WTC11 (cell line): ENCODE data around the gene C1R. TPM values are rescaled to one million over a fixed set of nuclear protein-coding genes. Genes with fewer than 3 reads are reported as not detected.

Experiments
- CREM ChIP-seq: sonication (generic); formaldehyde crosslinking; IDR thresholded peaks from 2 replicates; pipeline ENCODE4 v1.8.1; 2022; ENCODE audit warnings: mild to moderate bottlenecking, missing genetic modification reagents, moderate library complexity
- E2F1 ChIP-seq: sonication (generic); formaldehyde crosslinking; IDR thresholded peaks from 2 replicates; pipeline ENCODE4 v1.8.0; 2022; ENCODE audit warnings: mild to moderate bottlenecking, missing genetic modification reagents
- ETV6 ChIP-seq: sonication (generic); formaldehyde crosslinking; IDR thresholded peaks from 2 replicates; pipeline ENCODE4 v1.8.1; 2022; ENCODE audit warnings: mild to moderate bottlenecking, missing genetic modification reagents
- KAT7 ChIP-seq: sonication (generic); formaldehyde crosslinking; IDR thresholded peaks from 2 replicates; pipeline ENCODE4 v1.8.1; 2023; ENCODE audit warnings: missing genetic modification reagents, mild to moderate bottlenecking, borderline replicate concordance
- NFE2L1 ChIP-seq: sonication (generic); formaldehyde crosslinking; IDR thresholded peaks from 2 replicates; pipeline ENCODE4 v1.8.1; 2023; ENCODE audit warnings: missing genetic modification reagents
- SMAD3 ChIP-seq: sonication (generic); formaldehyde crosslinking; IDR thresholded peaks from 2 replicates; pipeline ENCODE4 v1.8.0; 2022; ENCODE audit warnings: missing genetic modification reagents, mild to moderate bottlenecking, borderline replicate concordance
- SMAD4 ChIP-seq: sonication (generic); formaldehyde crosslinking; IDR thresholded peaks from 2 replicates; pipeline ENCODE4 v1.8.0; 2022; ENCODE audit warnings: mild to moderate bottlenecking, missing genetic modification reagents
- SOX15 ChIP-seq: fragments of 250-450 bp; sonication (Bioruptor Pico); IDR thresholded peaks from 2 replicates; pipeline ENCODE4 v1.9.0; 2021; ENCODE audit warnings: mild to moderate bottlenecking
- SP1 ChIP-seq: sonication (generic); formaldehyde crosslinking; conservative IDR thresholded peaks from 2 replicates; pipeline ENCODE4 v1.8.1; 2022; ENCODE audit warnings: missing genetic modification reagents
- TCF7 ChIP-seq: sonication (generic); formaldehyde crosslinking; IDR thresholded peaks from 2 replicates; pipeline ENCODE4 v1.8.0; 2022; ENCODE audit warnings: mild to moderate bottlenecking, low read depth, missing genetic modification reagents, moderate library complexity
- ZNF219 ChIP-seq: sonication (generic); formaldehyde crosslinking; IDR thresholded peaks from 2 replicates; pipeline ENCODE4 v1.8.0; 2023; ENCODE audit warnings: missing genetic modification reagents, mild to moderate bottlenecking, borderline replicate concordance
- ZNF396 ChIP-seq: fragments of 250-450 bp; sonication (Bioruptor Pico); IDR thresholded peaks from 2 replicates; pipeline ENCODE4 v1.8.0; 2021; ENCODE audit warnings: mild to moderate bottlenecking, moderate library complexity, borderline replicate concordance
- ZNF416 ChIP-seq: fragments of 250-450 bp; sonication (Bioruptor Pico); IDR thresholded peaks from 2 replicates; pipeline ENCODE4 v1.9.0; 2021; ENCODE audit warnings: mild to moderate bottlenecking, inconsistent platforms
- total RNA-seq: library from RNA; stranded (reverse); gene quantifications from 3 replicates; pipeline ENCODE4 v1.2.3, GENCODE V29; 2021
- TF ChIP-seq, protein P1 (sequence below): sonication (generic); formaldehyde crosslinking; IDR thresholded peaks from 2 replicates; pipeline ENCODE4 v1.8.1; 2022; ENCODE audit warnings: mild to moderate bottlenecking, moderate library complexity, missing genetic modification reagents
- TF ChIP-seq, protein P2 (sequence below): fragments of 250-450 bp; sonication (Bioruptor Pico); conservative IDR thresholded peaks from 2 replicates; pipeline ENCODE4 v1.9.0; 2021; ENCODE audit warnings: mild to moderate bottlenecking
- TF ChIP-seq, protein P3 (sequence below): sonication (generic); formaldehyde crosslinking; IDR thresholded peaks from 2 replicates; pipeline ENCODE4 v1.8.0; 2022; ENCODE audit warnings: missing genetic modification reagents
- TF ChIP-seq, protein P4 (sequence below): sonication (generic); formaldehyde crosslinking; IDR thresholded peaks from 2 replicates; pipeline ENCODE4 v1.8.1; 2022; ENCODE audit warnings: missing genetic modification reagents, borderline replicate concordance
- TF ChIP-seq, protein P5 (sequence below): sonication (generic); formaldehyde crosslinking; IDR thresholded peaks from 2 replicates; pipeline ENCODE4 v1.8.1; 2022; ENCODE audit warnings: low read depth, mild to moderate bottlenecking, moderate library complexity, missing genetic modification reagents, borderline replicate concordance
- TF ChIP-seq, protein P6 (sequence below): sonication (generic); formaldehyde crosslinking; IDR thresholded peaks from 2 replicates; pipeline ENCODE4 v1.8.1; 2023; ENCODE audit warnings: mild to moderate bottlenecking, missing genetic modification reagents, moderate library complexity

C1R gene
- total RNA-seq, 1 experiment from 2014 or later: 8.4 TPM

DNA sequence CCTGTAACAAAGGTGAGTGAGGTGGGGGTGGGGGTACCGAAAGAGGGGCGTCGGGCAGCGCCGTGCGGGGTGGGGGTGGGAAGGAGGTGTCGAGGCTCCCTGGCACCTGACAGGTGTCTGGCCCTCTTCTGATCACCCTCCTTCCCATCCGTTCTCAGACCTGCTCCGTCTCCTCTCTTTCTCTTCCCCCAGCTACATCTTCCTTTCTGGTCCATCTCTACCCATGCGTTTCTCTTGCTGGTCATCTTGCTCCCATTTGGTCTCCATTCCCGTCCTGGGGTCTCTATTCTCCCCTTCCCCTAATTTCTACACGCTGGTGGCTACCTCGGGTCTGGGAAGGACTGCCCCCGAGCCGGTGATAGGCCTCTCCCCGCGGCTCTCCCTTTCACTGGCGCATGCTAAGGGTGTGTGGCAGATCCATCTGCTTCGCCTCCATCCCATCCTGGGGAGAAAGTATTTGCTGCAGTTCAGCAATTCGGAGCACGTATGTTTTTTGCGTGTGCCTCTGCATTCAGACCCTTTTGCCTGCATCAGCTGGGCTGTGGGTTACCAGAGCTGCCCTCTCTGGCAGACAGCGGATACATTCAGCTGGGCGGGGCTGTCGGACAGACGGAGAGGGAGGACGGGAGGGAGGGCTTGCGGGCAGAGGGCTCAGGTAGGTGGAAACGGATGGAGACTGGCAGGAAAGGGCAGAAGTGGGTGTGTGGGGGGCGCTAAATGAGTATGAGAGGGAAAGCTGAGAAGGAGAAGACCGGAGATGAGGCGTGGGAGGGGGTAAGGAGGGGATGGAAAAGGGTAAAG lies 38.7 kb upstream of the C1R start (continued):
- TF ChIP-seq, protein P1, sequence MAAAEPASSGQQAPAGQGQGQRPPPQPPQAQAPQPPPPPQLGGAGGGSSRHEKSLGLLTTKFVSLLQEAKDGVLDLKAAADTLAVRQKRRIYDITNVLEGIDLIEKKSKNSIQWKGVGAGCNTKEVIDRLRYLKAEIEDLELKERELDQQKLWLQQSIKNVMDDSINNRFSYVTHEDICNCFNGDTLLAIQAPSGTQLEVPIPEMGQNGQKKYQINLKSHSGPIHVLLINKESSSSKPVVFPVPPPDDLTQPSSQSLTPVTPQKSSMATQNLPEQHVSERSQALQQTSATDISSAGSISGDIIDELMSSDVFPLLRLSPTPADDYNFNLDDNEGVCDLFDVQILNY (CRISPR knock-in tag): no peak
- TF ChIP-seq, protein P2, sequence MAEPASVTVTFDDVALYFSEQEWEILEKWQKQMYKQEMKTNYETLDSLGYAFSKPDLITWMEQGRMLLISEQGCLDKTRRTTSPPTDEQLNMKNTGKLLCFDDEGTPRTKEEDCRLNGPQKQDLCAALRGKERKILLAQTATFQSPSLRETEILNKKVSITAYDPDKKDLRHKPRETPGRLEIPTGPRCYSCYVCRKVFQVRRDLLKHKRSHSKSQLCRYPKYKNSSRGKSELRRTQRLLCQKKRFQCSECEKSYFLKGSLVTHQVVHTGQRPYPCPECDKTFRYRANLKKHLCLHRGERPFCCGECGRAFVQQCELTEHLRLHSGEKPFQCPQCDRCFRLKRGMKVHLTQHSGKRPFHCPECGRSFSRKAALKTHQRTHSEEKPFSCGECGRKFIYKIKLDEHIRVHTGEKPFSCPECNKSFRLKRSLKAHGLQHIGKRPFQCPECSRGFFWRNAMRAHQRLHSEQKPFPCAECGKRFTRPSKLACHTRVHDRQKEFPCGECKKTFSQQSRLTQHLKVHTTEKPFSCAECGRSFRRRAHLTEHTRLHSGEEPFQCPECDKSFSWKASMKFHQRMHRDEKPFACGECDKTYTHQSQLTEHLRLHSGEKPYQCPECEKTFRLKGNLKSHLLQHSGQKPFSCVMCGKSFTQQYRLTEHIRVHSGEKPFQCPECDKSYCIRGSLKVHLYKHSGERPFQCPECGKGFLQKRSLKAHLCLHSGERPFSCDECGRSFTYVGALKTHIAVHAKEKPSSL (CRISPR knock-in tag): no peak
- TF ChIP-seq, protein P3, sequence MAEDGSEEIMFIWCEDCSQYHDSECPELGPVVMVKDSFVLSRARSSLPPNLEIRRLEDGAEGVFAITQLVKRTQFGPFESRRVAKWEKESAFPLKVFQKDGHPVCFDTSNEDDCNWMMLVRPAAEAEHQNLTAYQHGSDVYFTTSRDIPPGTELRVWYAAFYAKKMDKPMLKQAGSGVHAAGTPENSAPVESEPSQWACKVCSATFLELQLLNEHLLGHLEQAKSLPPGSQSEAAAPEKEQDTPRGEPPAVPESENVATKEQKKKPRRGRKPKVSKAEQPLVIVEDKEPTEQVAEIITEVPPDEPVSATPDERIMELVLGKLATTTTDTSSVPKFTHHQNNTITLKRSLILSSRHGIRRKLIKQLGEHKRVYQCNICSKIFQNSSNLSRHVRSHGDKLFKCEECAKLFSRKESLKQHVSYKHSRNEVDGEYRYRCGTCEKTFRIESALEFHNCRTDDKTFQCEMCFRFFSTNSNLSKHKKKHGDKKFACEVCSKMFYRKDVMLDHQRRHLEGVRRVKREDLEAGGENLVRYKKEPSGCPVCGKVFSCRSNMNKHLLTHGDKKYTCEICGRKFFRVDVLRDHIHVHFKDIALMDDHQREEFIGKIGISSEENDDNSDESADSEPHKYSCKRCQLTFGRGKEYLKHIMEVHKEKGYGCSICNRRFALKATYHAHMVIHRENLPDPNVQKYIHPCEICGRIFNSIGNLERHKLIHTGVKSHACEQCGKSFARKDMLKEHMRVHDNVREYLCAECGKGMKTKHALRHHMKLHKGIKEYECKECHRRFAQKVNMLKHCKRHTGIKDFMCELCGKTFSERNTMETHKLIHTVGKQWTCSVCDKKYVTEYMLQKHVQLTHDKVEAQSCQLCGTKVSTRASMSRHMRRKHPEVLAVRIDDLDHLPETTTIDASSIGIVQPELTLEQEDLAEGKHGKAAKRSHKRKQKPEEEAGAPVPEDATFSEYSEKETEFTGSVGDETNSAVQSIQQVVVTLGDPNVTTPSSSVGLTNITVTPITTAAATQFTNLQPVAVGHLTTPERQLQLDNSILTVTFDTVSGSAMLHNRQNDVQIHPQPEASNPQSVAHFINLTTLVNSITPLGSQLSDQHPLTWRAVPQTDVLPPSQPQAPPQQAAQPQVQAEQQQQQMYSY (CRISPR knock-in tag): peak; percentile 84
- TF ChIP-seq CREM (no peak), KAT7 (CRISPR knock-in tag) (no peak), ZNF219 (CRISPR knock-in tag) (no peak), SMAD3 (CRISPR knock-in tag) (no peak), SP1 (peak; percentile 32; the same call in 1 of the 2 replicates), SMAD4 (CRISPR knock-in tag) (no peak), NFE2L1 (CRISPR knock-in tag) (0 out of 2 replicates have a peak, but pooled peaks have one; percentile 16), ZNF416 (no peak), ZNF396 (CRISPR knock-in tag) (no peak), TCF7 (no peak), SOX15 (no peak), E2F1 (CRISPR knock-in tag) (no peak), ETV6 (no peak)
- TF ChIP-seq, protein P4, sequence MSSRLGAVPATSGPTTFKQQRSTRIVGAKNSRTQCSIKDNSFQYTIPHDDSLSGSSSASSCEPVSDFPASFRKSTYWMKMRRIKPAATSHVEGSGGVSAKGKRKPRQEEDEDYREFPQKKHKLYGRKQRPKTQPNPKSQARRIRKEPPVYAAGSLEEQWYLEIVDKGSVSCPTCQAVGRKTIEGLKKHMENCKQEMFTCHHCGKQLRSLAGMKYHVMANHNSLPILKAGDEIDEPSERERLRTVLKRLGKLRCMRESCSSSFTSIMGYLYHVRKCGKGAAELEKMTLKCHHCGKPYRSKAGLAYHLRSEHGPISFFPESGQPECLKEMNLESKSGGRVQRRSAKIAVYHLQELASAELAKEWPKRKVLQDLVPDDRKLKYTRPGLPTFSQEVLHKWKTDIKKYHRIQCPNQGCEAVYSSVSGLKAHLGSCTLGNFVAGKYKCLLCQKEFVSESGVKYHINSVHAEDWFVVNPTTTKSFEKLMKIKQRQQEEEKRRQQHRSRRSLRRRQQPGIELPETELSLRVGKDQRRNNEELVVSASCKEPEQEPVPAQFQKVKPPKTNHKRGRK (CRISPR knock-in tag): no peak
- TF ChIP-seq, protein P5, sequence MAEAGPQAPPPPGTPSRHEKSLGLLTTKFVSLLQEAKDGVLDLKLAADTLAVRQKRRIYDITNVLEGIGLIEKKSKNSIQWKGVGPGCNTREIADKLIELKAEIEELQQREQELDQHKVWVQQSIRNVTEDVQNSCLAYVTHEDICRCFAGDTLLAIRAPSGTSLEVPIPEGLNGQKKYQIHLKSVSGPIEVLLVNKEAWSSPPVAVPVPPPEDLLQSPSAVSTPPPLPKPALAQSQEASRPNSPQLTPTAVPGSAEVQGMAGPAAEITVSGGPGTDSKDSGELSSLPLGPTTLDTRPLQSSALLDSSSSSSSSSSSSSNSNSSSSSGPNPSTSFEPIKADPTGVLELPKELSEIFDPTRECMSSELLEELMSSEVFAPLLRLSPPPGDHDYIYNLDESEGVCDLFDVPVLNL (CRISPR knock-in tag): no peak
- TF ChIP-seq, protein P6, sequence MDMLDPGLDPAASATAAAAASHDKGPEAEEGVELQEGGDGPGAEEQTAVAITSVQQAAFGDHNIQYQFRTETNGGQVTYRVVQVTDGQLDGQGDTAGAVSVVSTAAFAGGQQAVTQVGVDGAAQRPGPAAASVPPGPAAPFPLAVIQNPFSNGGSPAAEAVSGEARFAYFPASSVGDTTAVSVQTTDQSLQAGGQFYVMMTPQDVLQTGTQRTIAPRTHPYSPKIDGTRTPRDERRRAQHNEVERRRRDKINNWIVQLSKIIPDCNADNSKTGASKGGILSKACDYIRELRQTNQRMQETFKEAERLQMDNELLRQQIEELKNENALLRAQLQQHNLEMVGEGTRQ: no peak
- TF ChIP-seq, all 79 proteins: peak for 4
